Breast epithelium (tissue), 3 donors: ENCODE measurements around the gene ZDHHC6.

Experiments used
- CTCF ChIP-seq, 3 donors: fragments of 450-650 bp; IDR thresholded peaks; one replicate each; pipeline ENCODE4 v1.5.1; 2016 to 2017; ENCODE audit warnings: antibody characterized with exemption in 3 of 3, mild to moderate bottlenecking in 3 of 3, moderate library complexity in 3 of 3
- POLR2A ChIP-seq: fragments of 450-650 bp; IDR thresholded peaks from one replicate; pipeline ENCODE4 v1.6.1; 2016; ENCODE audit warnings: antibody characterized with exemption, mild to moderate bottlenecking, moderate library complexity
- POLR2AphosphoS5 ChIP-seq, 3 donors: sonication (generic); formaldehyde crosslinking; IDR thresholded peaks; one replicate each; pipeline ENCODE4 v1.6.1; 2017; ENCODE audit warnings: antibody characterized with exemption in 3 of 3

GRCh38 chr10:112484399-112484798, 37.7 kb upstream of the ZDHHC6 start:
- TF ChIP-seq CTCF (IDR thresholded peaks at IDR 0.05) (no peak), POLR2A (no peak), POLR2AphosphoS5 (IDR thresholded peaks at IDR 0.05) (no peak)
